GM19023 (cell line): ENCODE measurements around the gene SHLD1.
A peak's percentile ranks its signal among the peaks of the same experiment; 100 is the strongest.

Experiments used
- ATAC-seq: cut with Tn5 transposase; IDR thresholded peaks from one replicate; pipeline ENCODE4 v1.9.1; 2021; ENCODE audit warnings: mild to moderate bottlenecking, moderate library complexity; ENCODE audit not compliant: unreplicated experiment

SHLD1 gene

DNA sequence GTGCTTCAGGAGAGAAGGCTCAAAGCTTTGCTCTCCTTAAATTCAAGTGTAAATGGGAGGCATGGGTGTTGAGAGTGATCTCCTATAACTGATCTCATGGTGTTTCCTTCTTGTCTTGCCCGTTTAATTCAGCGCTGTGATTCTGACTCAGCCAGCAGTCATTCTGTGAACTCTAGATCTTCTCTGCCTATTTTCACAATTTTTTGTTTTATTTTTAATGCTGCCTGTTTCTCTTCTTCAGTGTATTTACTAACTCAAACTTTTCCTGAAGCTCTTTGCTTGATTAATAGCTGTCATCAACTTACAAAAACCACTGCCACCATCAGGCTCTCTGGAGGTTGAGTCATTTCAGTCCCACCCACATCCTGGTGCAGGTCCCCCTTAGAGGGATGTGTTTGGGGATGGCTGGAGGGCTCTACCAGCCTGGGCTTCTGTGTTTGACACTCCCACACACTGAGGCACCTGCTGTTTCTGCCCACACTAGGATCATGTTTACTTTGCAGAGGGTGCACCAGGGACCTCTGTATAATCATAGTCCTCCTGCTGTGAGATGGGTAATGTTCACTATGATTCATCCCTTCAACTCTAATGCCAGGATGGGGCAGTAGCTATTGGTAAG lies 94.0 kb downstream of the SHLD1 start:
- peak; percentile 64 for ATAC-seq

DNA sequence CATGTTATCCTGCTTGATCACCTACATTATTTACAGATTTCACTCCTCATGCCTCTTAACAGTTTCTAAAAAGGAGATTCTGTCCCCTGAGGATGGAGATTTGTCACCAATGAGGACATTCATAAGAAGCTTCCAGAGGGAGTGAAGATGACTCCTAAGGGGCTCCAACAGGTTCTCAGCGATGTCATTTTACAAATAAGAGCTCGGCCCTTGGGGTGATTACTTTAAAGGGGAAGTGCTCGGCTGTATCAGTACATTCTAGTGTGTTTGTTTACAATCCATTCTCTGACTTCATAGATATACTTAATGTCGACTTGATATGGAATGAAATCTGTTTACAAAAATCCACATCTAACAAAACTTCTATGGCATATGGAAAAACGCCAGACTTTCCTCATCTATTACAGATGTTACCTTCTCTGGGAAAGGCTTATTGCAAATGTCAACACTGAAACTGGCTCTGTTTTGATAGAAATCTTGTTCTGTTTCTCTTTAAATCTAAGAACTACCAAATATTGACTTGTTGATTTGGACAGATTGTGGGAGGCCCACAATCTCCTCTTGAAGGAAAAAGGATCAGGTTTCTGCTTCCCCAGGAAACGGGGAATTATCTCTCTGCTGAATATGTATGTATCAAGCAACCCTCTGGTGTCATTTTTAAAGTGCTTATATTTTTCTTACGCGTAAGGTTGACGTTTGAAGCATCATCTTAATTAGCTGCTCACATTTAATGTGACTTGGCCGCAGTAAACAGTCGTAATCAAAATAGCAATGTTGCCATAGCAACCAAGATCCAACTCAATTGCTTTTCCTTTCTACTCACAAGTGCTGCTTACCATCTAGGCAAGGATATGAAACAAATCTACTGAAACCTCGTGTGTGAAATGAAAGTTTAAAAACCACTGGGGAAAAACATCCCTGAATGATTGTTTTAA lies 95.7 kb downstream of the SHLD1 start:
- no peak for ATAC-seq

- no peak for ATAC-seq
Observed at GRCh38 chr20:5848711-5849505, 98.7 kb downstream of the SHLD1 start.

DNA sequence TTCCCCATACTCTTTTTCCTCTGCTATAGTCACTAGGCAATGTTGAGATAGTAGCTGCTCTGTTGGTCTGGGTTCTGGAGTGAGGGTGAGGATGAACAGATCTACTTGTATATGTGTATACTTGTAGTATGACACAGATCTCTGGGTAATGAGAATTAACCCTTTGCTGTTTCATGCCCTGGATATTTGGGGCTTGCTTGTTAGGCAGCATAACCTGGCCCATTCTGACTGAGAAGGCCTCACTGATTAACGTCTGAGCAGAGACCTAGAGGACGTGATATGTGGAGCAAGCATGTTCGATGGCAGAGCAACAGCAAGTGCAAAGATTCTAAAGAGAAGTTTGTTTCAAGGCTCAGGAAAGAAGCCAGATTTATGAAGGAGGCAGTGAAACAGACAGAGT lies 105.7 kb downstream of the SHLD1 start:
- ATAC-seq = no peak

- no peak for ATAC-seq
Observed at GRCh38 chr20:5859608-5860007, 109.4 kb downstream of the SHLD1 start.

- no peak for ATAC-seq
Observed at GRCh38 chr20:5862703-5863039, 112.5 kb downstream of the SHLD1 start.

GRCh38 chr20:5863040-5863833 lies 113.0 kb downstream of the SHLD1 start:
- ATAC-seq = no peak

- ATAC-seq = no peak
Observed at GRCh38 chr20:5864428-5864827, 114.2 kb downstream of the SHLD1 start.

- no peak for ATAC-seq
Observed at GRCh38 chr20:5864873-5865587, 114.8 kb downstream of the SHLD1 start.

GRCh38 chr20:5865604-5866003 lies 115.4 kb downstream of the SHLD1 start:
- no peak for ATAC-seq

DNA sequence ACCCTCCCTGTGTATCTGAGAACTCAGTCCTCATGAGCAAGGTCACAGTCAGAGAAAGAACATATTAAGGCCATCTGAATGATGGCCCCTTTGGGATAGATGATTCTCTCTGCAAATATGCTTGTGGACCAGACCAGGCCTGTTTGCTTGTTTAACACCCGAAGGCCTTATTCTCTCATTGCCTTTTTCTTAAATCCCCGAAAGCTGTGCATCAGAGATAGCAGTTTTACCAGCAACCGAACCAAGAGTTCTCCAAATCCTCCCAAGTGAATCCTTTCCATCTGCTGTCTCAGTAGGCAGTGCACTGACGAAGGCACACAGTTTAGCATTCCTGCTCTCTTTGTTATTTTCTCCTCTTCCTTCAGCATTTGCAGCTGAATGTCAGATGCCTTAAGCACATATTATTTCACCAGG lies 120.4 kb downstream of the SHLD1 start:
- ATAC-seq = no peak

- no peak for ATAC-seq
Observed at GRCh38 chr20:5871459-5872410, 121.5 kb downstream of the SHLD1 start.

DNA sequence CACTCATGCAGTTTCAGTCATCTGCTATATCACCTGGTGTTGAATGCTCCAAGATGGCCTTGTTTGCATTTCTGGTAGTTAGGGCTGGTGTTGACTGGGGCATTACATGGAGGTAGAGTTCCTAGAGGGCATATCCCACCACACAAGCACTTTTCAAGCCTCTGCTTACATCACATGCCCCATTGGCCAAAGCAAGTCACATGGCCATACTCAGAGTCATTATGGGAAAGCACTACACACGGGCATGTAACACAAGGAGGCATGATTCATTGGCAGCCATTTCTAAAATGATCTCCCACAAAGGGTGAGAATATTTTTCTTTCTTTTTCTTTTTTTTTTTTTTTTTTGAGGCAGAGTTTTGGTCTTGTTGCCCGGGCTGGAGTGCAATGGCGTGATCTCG lies 126.9 kb downstream of the SHLD1 start:
- no peak for ATAC-seq

GRCh38 chr20:5880326-5880725 lies 130.1 kb downstream of the SHLD1 start:
- no peak for ATAC-seq

- ATAC-seq = no peak
Observed at GRCh38 chr20:5881703-5882102, 131.5 kb downstream of the SHLD1 start.

GRCh38 chr20:5882166-5882565 lies 132.0 kb downstream of the SHLD1 start:
- no peak for ATAC-seq

DNA sequence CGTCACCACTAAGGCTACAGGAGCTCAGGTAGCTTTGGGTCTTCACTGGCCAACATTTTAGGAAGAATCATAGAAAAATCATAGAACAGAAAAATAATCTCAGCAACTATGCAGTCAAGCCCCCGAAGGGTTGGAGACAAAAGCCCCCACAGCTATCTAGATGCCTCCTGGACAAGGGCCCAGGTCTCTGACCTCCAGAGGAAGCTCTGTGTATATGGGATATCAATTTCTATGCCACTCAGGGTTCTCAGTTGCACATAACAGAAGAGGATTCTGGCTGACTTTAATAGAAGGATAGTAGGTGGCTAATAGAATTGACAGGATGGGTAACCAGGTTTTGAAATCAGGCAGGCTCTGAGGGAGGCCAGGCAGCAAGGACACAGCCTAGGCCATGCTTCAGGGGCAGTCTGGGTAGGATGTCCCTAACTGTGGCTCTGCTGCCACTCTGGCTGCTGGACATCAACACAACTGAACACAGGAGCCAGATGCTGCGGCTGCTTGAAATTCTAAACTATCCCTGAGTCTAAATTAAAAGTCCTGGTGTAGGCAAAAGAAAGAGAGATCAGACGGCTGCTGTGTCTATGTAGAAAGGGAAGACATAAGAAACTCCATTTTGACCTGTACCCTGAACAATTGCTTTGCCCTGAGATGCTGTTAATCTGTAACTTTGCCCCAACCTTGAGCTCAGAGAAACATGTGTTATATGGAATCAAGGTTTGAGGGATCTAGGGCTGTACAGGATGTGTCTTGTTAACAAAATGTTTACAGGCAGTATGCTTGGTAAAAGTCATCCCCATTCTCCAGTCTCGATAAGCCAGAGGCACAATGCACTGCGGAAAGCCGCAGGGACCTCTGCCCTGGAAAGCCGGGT lies 134.5 kb downstream of the SHLD1 start:
- no peak for ATAC-seq

- ATAC-seq = no peak
Observed at GRCh38 chr20:5885866-5886265, 135.7 kb downstream of the SHLD1 start.
